HG03342 (cell line): ENCODE results near the gene CCDC24.

Experiments
- ATAC-seq: cut with Tn5 transposase; IDR thresholded peaks from one replicate; pipeline ENCODE4 v1.9.1; 2021; ENCODE audit warnings: mild to moderate bottlenecking, moderate library complexity; ENCODE audit not compliant: unreplicated experiment

The CCDC24 gene

GRCh38 chr1:43995984-43996732 lies 4.8 kb downstream of the CCDC24 start:
- ATAC-seq = no peak

DNA sequence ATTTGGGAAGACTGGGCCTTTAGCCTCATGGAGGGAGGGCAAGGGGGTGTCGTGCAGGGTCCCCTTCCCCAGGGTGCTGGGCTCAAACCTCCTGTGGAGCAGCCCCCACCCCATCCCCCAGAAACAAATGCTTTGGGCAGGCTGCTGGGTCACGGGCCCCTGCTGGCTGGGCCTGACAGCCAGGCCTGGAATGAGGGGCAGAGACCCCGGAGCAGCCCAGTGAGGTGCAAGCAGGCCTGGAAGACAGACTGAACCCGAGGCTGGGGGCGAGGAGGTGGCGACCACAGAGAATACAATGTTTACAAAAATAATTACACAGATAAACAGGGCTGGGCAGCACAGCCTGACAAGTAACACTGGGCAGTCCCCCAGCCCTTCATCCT lies 5.3 kb downstream of the CCDC24 start:
- ATAC-seq = no peak

- ATAC-seq = no peak
These were observed 6.0 kb downstream of the CCDC24 start for GRCh38 chr1:43997295-43997999.

DNA sequence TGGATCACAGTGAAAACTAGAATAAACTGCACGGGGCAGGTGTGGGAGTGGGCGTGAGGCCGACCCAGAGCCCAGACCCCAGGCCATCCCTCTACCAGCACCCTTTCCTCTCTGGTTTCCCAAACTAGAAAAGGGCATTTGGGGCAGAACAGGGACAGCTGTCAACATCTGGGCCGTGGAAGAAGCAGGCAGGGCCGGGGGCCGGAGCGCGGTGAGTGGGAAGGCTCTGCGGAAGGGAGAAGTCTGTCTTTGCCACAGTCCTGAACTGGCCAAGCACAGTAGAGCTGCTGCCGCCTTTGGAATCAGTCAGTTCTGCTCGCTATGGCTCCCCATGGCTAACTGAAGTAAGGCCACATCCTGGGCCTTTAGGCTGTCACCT lies 6.6 kb downstream of the CCDC24 start:
- no peak for ATAC-seq

DNA sequence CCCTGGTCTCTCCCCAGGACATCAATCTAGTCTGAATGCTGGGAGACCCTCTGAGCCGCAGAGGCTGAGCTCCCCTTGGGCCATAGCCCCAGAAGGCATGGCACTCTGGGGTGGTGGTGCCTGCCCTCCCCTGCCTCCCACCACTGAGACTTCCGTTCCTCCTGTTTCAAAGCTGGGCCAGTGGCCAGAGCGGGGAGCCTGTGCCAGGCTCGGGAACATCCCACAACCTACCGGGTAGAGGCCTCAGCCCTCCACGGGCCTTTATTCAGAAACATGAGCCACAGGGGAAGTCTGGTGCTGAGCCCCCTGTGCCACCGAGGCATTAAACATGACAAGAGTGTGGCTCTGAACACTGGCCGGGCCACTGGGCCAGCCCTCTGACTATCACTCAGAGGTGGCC lies 8.1 kb downstream of the CCDC24 start:
- no peak for ATAC-seq

GRCh38 chr1:44000122-44000665 lies 8.8 kb downstream of the CCDC24 start:
- ATAC-seq = no peak

DNA sequence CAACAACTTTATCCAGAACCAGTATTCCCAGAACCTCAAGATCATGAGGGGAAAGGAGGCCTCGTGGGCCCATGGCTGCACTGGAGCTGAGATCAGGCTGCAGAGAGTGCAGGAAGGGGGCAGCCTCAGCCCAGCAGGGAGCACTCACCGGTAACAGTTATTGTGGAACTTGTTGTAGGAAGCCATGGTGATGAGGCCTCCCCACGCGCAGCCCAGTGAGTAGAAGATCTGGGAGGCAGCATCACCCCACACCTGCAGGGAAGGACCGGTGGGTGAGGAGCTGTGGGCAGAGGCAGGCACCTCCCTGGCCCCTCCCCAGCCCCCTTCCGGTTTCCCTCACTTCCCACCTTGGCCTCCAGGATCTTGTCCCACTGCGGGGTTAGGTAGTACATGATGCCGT lies 10.8 kb downstream of the CCDC24 start:
- ATAC-seq = no peak

DNA sequence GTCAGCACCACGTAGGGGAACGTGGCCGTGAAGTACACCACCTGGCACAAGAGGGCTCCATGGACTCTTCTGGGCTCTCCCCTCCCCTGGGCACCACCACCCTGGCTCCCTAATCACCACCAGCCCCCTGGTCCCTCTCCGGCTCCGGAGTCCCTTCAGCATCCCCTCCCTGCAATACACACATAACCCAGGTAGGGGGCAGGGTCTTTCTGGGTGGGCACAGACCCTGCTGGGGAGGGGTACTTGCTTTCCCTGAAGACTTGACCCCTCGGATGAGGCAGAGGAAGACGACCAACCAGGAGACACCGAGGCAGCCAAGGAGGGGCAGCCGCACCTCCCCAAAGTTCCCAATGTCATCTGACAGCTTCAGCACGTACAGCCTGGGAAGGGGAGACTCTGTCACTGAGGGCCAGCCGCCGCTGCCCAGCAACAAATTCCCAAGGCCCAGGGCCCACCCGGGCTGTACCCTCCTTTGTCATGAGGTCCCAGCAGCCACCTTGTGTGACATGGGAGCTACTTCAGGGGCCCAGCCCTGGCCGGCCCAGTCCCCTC lies 11.3 kb downstream of the CCDC24 start:
- no peak for ATAC-seq

DNA sequence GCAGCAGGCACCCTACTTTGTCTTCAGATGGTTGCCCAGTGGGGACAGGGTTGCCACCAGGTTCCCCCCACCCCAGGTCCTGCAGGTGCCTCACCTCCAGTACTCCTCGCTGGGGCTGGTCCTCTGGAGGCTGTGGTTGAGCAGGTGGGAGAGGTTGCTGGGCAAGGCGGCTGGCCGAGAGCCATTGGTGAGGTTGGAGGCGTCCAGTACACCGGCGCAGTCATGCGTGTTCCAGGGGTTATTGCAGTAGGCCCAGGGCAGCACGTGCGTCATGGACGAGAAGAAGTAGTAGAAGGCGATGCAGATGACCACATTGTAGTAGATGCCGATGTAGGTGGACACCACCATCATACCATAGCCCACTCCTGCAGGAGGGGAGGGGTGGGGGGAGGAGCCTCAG lies 16.9 kb downstream of the CCDC24 start:
- no peak for ATAC-seq

GRCh38 chr1:44010935-44011471 lies 19.6 kb downstream of the CCDC24 start:
- ATAC-seq = no peak

GRCh38 chr1:44012404-44012803 lies 21.0 kb downstream of the CCDC24 start:
- no peak for ATAC-seq

GRCh38 chr1:44012941-44013609 lies 21.7 kb downstream of the CCDC24 start:
- ATAC-seq = no peak

- no peak for ATAC-seq
These were observed 22.6 kb downstream of the CCDC24 start for GRCh38 chr1:44013949-44014348.

GRCh38 chr1:44014365-44015104 lies 23.1 kb downstream of the CCDC24 start:
- no peak for ATAC-seq

DNA sequence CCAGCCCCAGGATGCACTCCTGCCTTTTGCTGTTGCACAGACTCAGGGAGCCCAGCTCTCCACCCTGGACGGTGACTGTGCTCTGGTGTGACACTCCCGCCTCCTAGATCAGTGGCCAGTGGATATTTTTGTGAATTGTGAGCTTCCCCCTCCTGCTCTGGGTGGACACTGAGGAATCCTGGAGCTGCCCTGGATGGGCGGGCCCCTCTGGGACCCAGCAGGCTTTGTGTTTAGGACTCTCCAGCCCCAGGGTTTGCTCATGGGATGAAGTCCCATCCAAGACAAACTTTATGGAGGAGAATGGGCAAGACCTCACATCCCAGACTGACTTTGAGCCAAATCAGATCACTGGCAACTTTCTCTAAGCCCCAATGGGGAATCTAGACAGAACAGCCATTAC lies 23.8 kb downstream of the CCDC24 start:
- ATAC-seq = no peak

DNA sequence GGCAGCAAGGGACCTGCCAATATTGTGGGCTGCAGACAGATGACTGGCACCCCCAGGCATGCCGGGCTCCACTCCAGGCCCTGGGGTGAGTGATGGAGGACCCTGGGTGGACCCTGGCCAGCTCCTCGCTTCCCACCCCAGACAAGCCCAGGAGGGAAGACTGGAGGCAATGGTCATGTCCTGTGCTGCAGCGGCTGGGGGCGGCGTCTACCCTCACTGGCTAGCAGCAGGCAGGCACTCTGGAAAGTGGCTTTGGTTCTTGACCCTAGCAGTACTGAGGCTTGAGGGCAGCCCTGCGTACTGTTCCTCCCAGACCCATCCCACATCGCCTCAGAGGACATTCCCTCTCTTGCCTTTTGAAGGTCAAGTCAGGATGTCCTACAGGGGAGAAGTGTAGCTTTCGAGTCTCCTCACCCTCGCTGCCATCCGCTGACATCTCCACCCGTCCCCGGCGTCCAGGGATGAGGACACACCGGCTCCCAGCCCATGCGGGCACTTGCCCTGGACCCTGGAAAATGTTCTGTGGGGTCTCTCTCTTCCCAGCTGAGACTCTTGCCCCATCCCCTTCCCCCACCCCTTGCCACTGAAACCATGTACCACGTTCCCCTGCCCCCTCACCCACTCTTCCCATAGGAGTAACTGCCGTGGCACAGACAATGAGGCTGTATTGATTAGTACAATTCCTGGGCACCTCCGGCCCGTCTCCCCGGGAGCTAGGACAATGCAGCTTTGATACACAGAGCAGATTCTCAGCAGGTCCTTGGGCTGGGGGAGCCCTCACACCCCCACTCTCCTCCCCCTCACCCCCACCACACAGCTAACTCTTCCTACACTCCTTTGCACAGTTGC lies 24.9 kb downstream of the CCDC24 start:
- no peak for ATAC-seq

- ATAC-seq = no peak
These were observed 25.5 kb downstream of the CCDC24 start for GRCh38 chr1:44016890-44017400.

GRCh38 chr1:44019466-44019948 lies 28.1 kb downstream of the CCDC24 start:
- no peak for ATAC-seq

DNA sequence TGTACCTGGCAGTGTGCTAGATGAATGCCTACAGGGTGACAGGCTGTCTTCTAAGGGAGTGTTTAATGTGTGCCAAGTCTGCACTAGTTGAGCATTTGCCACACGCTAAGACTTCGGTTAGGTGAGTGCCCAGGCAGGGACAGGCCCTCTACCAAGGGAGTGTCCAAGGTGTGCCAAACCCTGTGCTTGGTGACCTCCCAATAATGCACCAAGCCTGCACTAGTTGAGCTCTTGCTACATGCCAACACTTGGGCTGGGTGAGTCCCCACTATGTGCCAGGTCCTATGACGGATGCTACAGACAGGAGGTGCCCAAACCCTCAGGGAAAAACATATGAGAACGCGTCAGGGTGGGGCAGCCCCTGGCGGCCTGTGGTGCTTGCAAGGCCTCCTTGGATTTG lies 29.1 kb downstream of the CCDC24 start:
- ATAC-seq = no peak
